Stomach (tissue), 9 donors: ENCODE data around the gene GCA. TPM values are rescaled to one million over a fixed set of nuclear protein-coding genes. Genes with fewer than 3 reads are reported as not detected.

ENCODE experiments used
- DNase-seq, 2 donors: peaks; one replicate each; pipeline versions ENCODE4 v3.0.0 to v3.0.0-alpha.2; 2013 to 2019
- H3K27ac ChIP-seq, 5 donors: fragments of 200-600 bp in 4 of 5; sonication (generic) in 4 of 5; one replicate each; pipeline ENCODE4 v1.5.1; 2013 to 2019; ENCODE audit warnings: mild to moderate bottlenecking in 1 of 5, moderate library complexity in 1 of 5
- H3K27me3 ChIP-seq, 3 donors: fragments of 200-600 bp; sonication (generic); one replicate each; pipeline ENCODE4 v1.5.1; 2017 to 2019; ENCODE audit warnings: mixed run types in 1 of 3
- H3K36me3 ChIP-seq, 4 donors: fragments of 200-600 bp; sonication (generic); 1 replicate in 3 of 4; 2 replicates in 1 of 4; pipeline ENCODE4 v1.5.1; 2016 to 2019
- H3K4me1 ChIP-seq, 4 donors: fragments of 200-600 bp; sonication (generic); one replicate each; pipeline ENCODE4 v1.5.1; 2016 to 2019
- H3K4me3 ChIP-seq, 4 donors: fragments of 200-600 bp; sonication (generic) in 3 of 4; one replicate each; pipeline ENCODE4 v1.5.1; 2016 to 2019; ENCODE audit warnings: mild to moderate bottlenecking in 1 of 4
- H3K9me3 ChIP-seq, 4 donors: fragments of 200-600 bp; sonication (generic); one replicate each; pipeline ENCODE4 v1.5.1; 2016 to 2019
- EP300 ChIP-seq: sonication (generic); formaldehyde crosslinking; IDR thresholded peaks from one replicate; pipeline ENCODE4 v1.6.1; 2017; ENCODE audit warnings: antibody characterized with exemption
- POLR2A ChIP-seq, 4 donors: fragments of 450-650 bp; IDR thresholded peaks; one replicate each; pipeline ENCODE4 v1.6.1; 2016; ENCODE audit warnings: antibody characterized with exemption in 4 of 4, control low read depth in 2 of 4, mild to moderate bottlenecking in 1 of 4, moderate library complexity in 1 of 4
- POLR2AphosphoS5 ChIP-seq, 3 donors: sonication (generic); formaldehyde crosslinking; IDR thresholded peaks; one replicate each; pipeline ENCODE4 v1.6.1; 2016; ENCODE audit warnings: antibody characterized with exemption in 3 of 3
- WGBS, 5 donors: extraction: QIAGEN DNeasy Blood & Tissue Kit in 3 of 5; methylation state at CpG; one replicate each; pipeline versions ENCODE4 v1.1.5 to v1.1.7; 2013 to 2018; 5-methylcytosine and 5-hydroxymethylcytosine counted together
- intact Hi-C: fragments of 100-400 bp; cut with DNase I; formaldehyde crosslinking; loops from one replicate; pipeline ENCODE4 v1.15.1; 2023; ENCODE audit warnings: low total_unique reads
- polyA plus RNA-seq, 3 donors: library from polyadenylated mRNA; stranded (reverse); fragments of 200-250 nt; gene quantifications; one replicate each; pipeline ENCODE4 v1.2.3, GENCODE V29; 2013
- total RNA-seq, 5 donors: library from RNA; depleted of rRNA; stranded (reverse); fragments of >200 nt; gene quantifications; one replicate each; pipeline versions ENCODE4 v1.1.0 to v1.2.3, GENCODE V29; 2014 to 2016
- TF ChIP-seq, protein P1 (sequence below), 7 experiments: fragments of 450-650 bp in 4 of 7; fragments of 200-600 bp in 3 of 7; sonication (generic) in 3 of 7; IDR thresholded peaks; one replicate each; pipeline ENCODE4 v1.5.1; 2016 to 2019; ENCODE audit warnings: antibody characterized with exemption in 7 of 7, control low read depth in 2 of 7, mild to moderate bottlenecking in 1 of 7
- donor health status: healthy with polysubstance abuse.
- donor health status: Bipolar disorder and iron deficiency.
- donor health status: healthy.

Gene GCA
- total and polyA plus RNA-seq, 8 donors: 10.1 to 239 (median 24.8) TPM

DNA sequence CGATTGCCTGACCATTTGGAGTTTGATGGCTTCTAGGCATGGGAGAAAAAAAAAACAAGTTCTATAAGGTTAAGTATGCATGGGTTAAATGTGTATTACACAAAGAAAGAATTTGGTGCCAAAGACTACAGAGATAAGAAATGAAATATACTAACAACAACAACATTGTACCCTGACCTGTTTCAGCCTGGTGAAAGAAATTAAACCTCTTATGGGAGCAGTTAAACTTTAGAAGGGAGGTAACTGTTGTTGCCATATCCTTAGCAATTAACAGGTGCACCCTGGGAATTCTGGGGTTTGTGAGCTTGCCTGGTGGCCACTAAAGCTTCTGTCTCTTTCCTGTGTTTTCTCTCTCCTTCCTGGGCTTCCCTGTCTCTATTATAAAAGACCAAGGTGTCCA lies 19.0 kb upstream of the GCA start:
- intact Hi-C loops: no loop called here
- Histone ChIP-seq H3K27ac (no peak overlapping the region), H3K4me3 (no peak overlapping the region), H3K27me3 (no peaks in the 10 kb centered on the region), H3K4me1 (peaks cover 0 to 14% (median 5%) of the 10 kb centered on the region in 4 donors), H3K9me3 (no peaks in the 10 kb centered on the region), H3K36me3 (no peaks in the 10 kb centered on the region)
- no peak for TF ChIP-seq POLR2A (IDR thresholded peaks at IDR 0.05)
- 29 to 71% (median 54%) methylated on average over 1 of the region's 1 CpG for WGBS, 5 donors
- DNase-seq: no peak

DNA sequence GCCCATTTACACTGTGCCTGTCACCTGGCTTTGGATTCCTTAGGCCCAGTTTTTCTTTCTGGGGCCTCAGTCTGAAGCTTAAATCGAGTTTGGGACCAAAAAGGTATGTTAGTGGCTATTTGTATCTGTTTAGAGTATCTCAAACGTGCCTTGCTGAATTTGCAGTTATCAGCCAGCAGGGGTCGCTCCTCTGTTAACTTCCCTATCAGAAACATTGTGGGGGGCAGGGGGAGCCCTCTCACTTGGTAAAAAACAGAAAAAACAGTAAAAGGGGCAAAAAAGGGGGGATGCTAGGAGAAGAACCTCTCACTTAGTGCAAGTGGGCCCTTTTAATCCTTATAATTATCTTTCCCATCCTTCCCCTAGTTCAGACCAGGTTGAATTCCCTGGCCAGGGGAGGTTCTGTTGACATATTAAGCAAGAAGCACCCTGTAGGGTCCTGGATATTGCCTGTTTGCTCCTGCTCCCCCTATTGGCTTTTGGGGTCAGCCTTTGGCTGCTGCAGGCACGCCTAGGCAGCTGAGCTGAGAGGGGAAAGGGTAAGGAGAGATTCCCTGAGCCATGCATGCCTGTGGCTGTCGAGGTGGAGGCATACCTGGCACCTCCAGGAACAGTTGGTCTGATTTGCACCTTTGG lies 16.7 kb upstream of the GCA start:
- H3K9me3 ChIP-seq: no peaks in the 10 kb centered on the region
- no peaks in the 10 kb centered on the region for H3K36me3 ChIP-seq
- no peaks in the 10 kb centered on the region for H3K4me1 ChIP-seq
- TF ChIP-seq, protein P1, sequence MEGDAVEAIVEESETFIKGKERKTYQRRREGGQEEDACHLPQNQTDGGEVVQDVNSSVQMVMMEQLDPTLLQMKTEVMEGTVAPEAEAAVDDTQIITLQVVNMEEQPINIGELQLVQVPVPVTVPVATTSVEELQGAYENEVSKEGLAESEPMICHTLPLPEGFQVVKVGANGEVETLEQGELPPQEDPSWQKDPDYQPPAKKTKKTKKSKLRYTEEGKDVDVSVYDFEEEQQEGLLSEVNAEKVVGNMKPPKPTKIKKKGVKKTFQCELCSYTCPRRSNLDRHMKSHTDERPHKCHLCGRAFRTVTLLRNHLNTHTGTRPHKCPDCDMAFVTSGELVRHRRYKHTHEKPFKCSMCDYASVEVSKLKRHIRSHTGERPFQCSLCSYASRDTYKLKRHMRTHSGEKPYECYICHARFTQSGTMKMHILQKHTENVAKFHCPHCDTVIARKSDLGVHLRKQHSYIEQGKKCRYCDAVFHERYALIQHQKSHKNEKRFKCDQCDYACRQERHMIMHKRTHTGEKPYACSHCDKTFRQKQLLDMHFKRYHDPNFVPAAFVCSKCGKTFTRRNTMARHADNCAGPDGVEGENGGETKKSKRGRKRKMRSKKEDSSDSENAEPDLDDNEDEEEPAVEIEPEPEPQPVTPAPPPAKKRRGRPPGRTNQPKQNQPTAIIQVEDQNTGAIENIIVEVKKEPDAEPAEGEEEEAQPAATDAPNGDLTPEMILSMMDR (IDR thresholded peaks at IDR 0.05): peak in 2 of 7 experiments; percentile 35 to 48
- TF ChIP-seq EP300: no peak
- TF ChIP-seq POLR2A (IDR thresholded peaks at IDR 0.05): no peak
- 54 to 68% (median 62%) methylated on average over 5 of the region's 5 CpGs for WGBS, 5 donors
- H3K27ac ChIP-seq: no peak overlapping the region
- intact Hi-C loops: no loop called here
- DNase-seq: no peak
- H3K27me3 ChIP-seq: no peaks in the 10 kb centered on the region
- H3K4me3 ChIP-seq: no peak overlapping the region

DNA sequence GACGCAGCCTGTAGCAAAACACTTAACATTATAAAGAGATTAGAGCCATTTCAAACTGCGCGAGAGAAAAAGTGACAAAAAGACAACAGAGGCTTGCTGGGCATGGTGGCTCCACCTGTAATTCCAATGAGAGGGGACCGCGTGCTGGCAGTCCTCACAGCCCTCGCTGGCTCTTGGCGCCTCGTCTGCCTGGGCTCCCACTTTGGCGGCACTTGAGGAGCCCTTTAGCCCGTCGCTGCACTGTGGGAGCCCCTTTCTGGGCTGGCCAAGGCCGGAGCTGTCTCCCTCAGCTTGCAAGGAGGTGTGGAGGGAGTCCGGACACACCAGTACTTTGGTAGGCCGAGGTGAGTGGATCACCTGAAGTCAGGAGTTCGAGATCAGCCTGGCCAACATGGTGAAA lies 16.1 kb upstream of the GCA start:
- intact Hi-C loops: no loop called here
- 95 to 97% (median 96%) methylated on average over 9 to 15 of the region's 15 CpGs for WGBS, 5 donors
- H3K9me3 ChIP-seq: no peaks in the 10 kb centered on the region
- no peak for DNase-seq
- H3K36me3 ChIP-seq: no peaks in the 10 kb centered on the region
- no peak overlapping the region for H3K27ac ChIP-seq
- no peak for TF ChIP-seq EP300
- TF ChIP-seq POLR2AphosphoS5 (IDR thresholded peaks at IDR 0.05): no peak
- no peak for TF ChIP-seq POLR2A (IDR thresholded peaks at IDR 0.05)
- TF ChIP-seq, protein P1 (IDR thresholded peaks at IDR 0.05): no peak
- H3K27me3 ChIP-seq: no peaks in the 10 kb centered on the region
- H3K4me1 ChIP-seq: no peaks in the 10 kb centered on the region
- no peak overlapping the region for H3K4me3 ChIP-seq

DNA sequence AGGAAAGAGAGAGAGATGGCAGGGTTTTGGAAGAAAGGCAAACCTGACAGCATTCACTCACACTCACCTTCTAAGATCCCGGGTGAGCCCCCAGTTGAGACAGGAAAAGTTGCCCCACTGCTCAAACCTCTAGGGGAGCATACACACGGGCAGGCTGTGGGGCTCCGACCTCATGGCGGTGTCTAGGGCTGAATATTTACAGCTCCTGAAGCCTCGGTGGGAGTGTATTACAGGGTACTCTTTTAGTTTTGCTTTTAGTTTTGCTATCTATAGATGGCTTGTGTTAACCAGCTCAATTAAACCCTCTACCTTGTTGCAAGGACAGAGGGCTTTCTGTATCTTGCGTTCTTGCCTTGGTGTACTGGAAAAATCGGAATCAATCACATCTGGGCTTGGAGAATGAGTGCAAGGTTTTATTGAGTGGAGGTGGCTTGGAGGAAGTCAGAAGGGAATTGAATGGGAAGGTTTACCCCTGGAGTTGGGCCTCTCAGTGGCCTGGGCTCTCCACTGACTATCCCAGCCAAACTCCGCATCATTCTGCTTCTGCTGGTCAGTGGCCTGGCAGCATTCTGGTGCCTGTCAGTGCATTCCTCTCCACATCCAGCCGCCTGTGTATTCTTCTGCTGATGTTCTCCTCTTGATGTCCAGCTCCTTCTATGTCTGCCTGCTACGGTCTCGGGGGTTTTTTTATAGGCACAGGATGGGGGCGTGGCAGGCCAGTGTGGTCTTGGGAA lies 15.3 kb upstream of the GCA start:
- H3K4me3 ChIP-seq: no peak overlapping the region
- H3K4me1 ChIP-seq: no peaks in the 10 kb centered on the region
- no peaks in the 10 kb centered on the region for H3K36me3 ChIP-seq
- no peak for DNase-seq
- 90 to 94% (median 92%) methylated on average over 12 of the region's 12 CpGs for WGBS, 5 donors
- no peak overlapping the region for H3K27ac ChIP-seq
- TF ChIP-seq, protein P1 (IDR thresholded peaks at IDR 0.05): no peak
- TF ChIP-seq POLR2AphosphoS5 (IDR thresholded peaks at IDR 0.05): no peak
- no peak for TF ChIP-seq POLR2A (IDR thresholded peaks at IDR 0.05)
- H3K27me3 ChIP-seq: no peaks in the 10 kb centered on the region
- intact Hi-C loops: no loop called here
- no peaks in the 10 kb centered on the region for H3K9me3 ChIP-seq

DNA sequence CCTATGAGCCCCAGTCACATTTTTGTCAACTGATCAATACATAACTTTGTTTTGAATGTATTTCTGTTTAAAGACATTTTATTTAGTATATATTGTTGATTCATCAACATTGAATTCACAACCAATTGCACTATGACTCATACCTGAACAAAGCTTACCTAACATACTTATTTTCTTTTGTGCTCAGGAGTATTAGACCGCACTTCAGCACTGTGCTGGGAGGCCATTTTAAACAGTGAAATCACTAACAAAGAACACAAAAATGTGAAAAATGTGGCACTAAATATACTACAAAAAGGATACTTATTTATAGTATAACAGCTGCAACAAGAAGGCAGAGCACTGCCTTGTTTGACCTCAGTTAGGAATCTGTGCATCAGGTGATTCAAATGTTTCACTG lies 13.1 kb upstream of the GCA start:
- Histone ChIP-seq H3K4me3 (no peak overlapping the region), H3K36me3 (no peaks in the 10 kb centered on the region), H3K9me3 (no peaks in the 10 kb centered on the region), H3K27me3 (no peaks in the 10 kb centered on the region), H3K27ac (no peak overlapping the region), H3K4me1 (no peaks in the 10 kb centered on the region)
- no peak for TF ChIP-seq POLR2A (IDR thresholded peaks at IDR 0.05)
- TF ChIP-seq EP300: no peak
- TF ChIP-seq, protein P1 (IDR thresholded peaks at IDR 0.05): no peak
- no peak for TF ChIP-seq POLR2AphosphoS5 (IDR thresholded peaks at IDR 0.05)
- 89 to 100% (median 97%) methylated on average over 1 of the region's 1 CpG for WGBS, 5 donors
- intact Hi-C loops: no loop called here
- no peak for DNase-seq
